ENCODE measurements around the gene VEGFD. TPM values are rescaled to one million over a fixed set of nuclear protein-coding genes. Genes with fewer than 3 reads are reported as not detected.

Gene VEGFD
- total RNA-seq, 1 donor from 2014 or later = 0.56 TPM

- peak overlapping the region; percentile 86 for H3K27ac Mint-ChIP-seq (ENCODE audit: unreplicated experiment)
- H3K9me3 Mint-ChIP-seq (ENCODE audit: unreplicated experiment) = no peaks in the 10 kb centered on the region
- DNase-seq (ENCODE audit: low spot score) = peak; percentile 4
Observed at GRCh38 chrX:15336023-15336413, 48.2 kb downstream of the VEGFD start.

GRCh38 chrX:15335135-15336022 is 48.8 kb downstream of the VEGFD start, which contains the start of gene PIGA:
Gene PIGA (minus strand): TSS chrX:15335523. CDS start chrX:15331930, 3,593 bp downstream.
- peak within 1 kb of the TSS; percentile 86 for H3K27ac Mint-ChIP-seq (ENCODE audit: unreplicated experiment)
- peak within 1 kb of the TSS; percentile 94 for H3K4me3 Mint-ChIP-seq (ENCODE audit: unreplicated experiment)
- H3K27me3 Mint-ChIP-seq (ENCODE audit: unreplicated experiment) = peaks cover 3% of the 10 kb centered on the region
- H3K36me3 Mint-ChIP-seq (ENCODE audit: low read depth, unreplicated experiment) = no peaks in the 10 kb centered on the region
- no peaks in the 10 kb centered on the region for H3K9me3 Mint-ChIP-seq (ENCODE audit: unreplicated experiment)
- peaks cover 5% of the 10 kb centered on the region for H3K4me1 Mint-ChIP-seq (ENCODE audit: unreplicated experiment)
- no peak for TF ChIP-seq CTCF (IDR thresholded peaks at IDR 0.05; ENCODE audit: unreplicated experiment)
- peak; percentile 83 for DNase-seq (ENCODE audit: low spot score)

More at GRCh38 chrX:15336023-15336413, 48.2 kb downstream of the VEGFD start:
- Mint-ChIP-seq H3K36me3 (ENCODE audit: low read depth, unreplicated experiment) (no peaks in the 10 kb centered on the region), H3K4me3 (ENCODE audit: unreplicated experiment) (peak overlapping the region; percentile 94), H3K27me3 (ENCODE audit: unreplicated experiment) (peaks cover 3% of the 10 kb centered on the region), H3K4me1 (ENCODE audit: unreplicated experiment) (peaks cover 5% of the 10 kb centered on the region)
- TF ChIP-seq CTCF (IDR thresholded peaks at IDR 0.05; ENCODE audit: unreplicated experiment) = no peak

GRCh38 chrX:15334561-15334960 is 49.7 kb downstream of the VEGFD start:
- Mint-ChIP-seq H3K4me3 (ENCODE audit: unreplicated experiment) (peak overlapping the region; percentile 94), H3K27ac (ENCODE audit: unreplicated experiment) (peak overlapping the region; percentile 70), H3K9me3 (ENCODE audit: unreplicated experiment) (no peaks in the 10 kb centered on the region), H3K36me3 (ENCODE audit: low read depth, unreplicated experiment) (no peaks in the 10 kb centered on the region), H3K27me3 (ENCODE audit: unreplicated experiment) (peaks cover 3% of the 10 kb centered on the region), H3K4me1 (ENCODE audit: unreplicated experiment) (peaks cover 5% of the 10 kb centered on the region)
- no peak for DNase-seq (ENCODE audit: low spot score)
- no peak for TF ChIP-seq CTCF (IDR thresholded peaks at IDR 0.05; ENCODE audit: unreplicated experiment)

GRCh38 chrX:15328821-15329220 is 55.4 kb downstream of the VEGFD start:
- Mint-ChIP-seq H3K4me1 (ENCODE audit: unreplicated experiment) (no peaks in the 10 kb centered on the region), H3K4me3 (ENCODE audit: unreplicated experiment) (no peak overlapping the region), H3K27ac (ENCODE audit: unreplicated experiment) (no peak overlapping the region), H3K36me3 (ENCODE audit: low read depth, unreplicated experiment) (no peaks in the 10 kb centered on the region), H3K27me3 (ENCODE audit: unreplicated experiment) (no peaks in the 10 kb centered on the region), H3K9me3 (ENCODE audit: unreplicated experiment) (no peaks in the 10 kb centered on the region)
- TF ChIP-seq CTCF (IDR thresholded peaks at IDR 0.05; ENCODE audit: unreplicated experiment) = no peak
- DNase-seq (ENCODE audit: low spot score) = no peak

- DNase-seq (ENCODE audit: low spot score) = no peak
- Mint-ChIP-seq H3K27ac (ENCODE audit: unreplicated experiment) (no peak overlapping the region), H3K27me3 (ENCODE audit: unreplicated experiment) (no peaks in the 10 kb centered on the region), H3K9me3 (ENCODE audit: unreplicated experiment) (no peaks in the 10 kb centered on the region), H3K36me3 (ENCODE audit: low read depth, unreplicated experiment) (no peaks in the 10 kb centered on the region), H3K4me3 (ENCODE audit: unreplicated experiment) (no peak overlapping the region), H3K4me1 (ENCODE audit: unreplicated experiment) (no peaks in the 10 kb centered on the region)
- no peak for TF ChIP-seq CTCF (IDR thresholded peaks at IDR 0.05; ENCODE audit: unreplicated experiment)
Observed at GRCh38 chrX:15328131-15328530, 56.1 kb downstream of the VEGFD start.
